Tibial nerve (tissue), 4 donors: ENCODE data around the gene TTLL4. TPM values are rescaled to one million over a fixed set of nuclear protein-coding genes. Genes with fewer than 3 reads are reported as not detected.
"Not testable (repeated sequence)": the region's sequence is repeated elsewhere in the genome, so short reads cannot be mapped to it uniquely, and the experiment has no call there.

Experiments
- DNase-seq, 2 donors: peaks; one replicate each; pipeline ENCODE4 v3.0.0-alpha.2; 2019; ENCODE audit warnings: low spot score in 2 of 2
- H3K27ac ChIP-seq, 4 donors: fragments of 200-600 bp; sonication (generic) in 3 of 4; one replicate each; pipeline ENCODE4 v1.5.1; 2017 to 2019; ENCODE audit warnings: mild to moderate bottlenecking in 1 of 4
- H3K27me3 ChIP-seq, 2 donors: fragments of 200-600 bp; sonication (generic) in 1 of 2; one replicate each; pipeline versions ENCODE4 v1.5.1 to v1.6.0; 2017 to 2019
- H3K36me3 ChIP-seq, 3 donors: fragments of 200-600 bp; sonication (generic); one replicate each; pipeline ENCODE4 v1.5.1; 2018 to 2019
- H3K4me1 ChIP-seq, 4 donors: fragments of 200-600 bp; sonication (generic) in 3 of 4; one replicate each; pipeline ENCODE4 v1.5.1; 2017 to 2019
- H3K4me3 ChIP-seq, 4 donors: fragments of 200-600 bp; sonication (generic) in 3 of 4; one replicate each; pipeline ENCODE4 v1.5.1; 2017 to 2019; ENCODE audit warnings: mild to moderate bottlenecking in 1 of 4, moderate library complexity in 1 of 4
- H3K9me3 ChIP-seq, 4 donors: fragments of 200-600 bp; sonication (generic) in 3 of 4; one replicate each; pipeline ENCODE4 v1.5.1; 2017 to 2019
- EP300 ChIP-seq, 2 donors: sonication (generic); formaldehyde crosslinking; IDR thresholded peaks; one replicate each; pipeline ENCODE4 v1.6.1; 2017; ENCODE audit warnings: antibody characterized with exemption in 2 of 2, mild to moderate bottlenecking in 1 of 2
- POLR2A ChIP-seq, 2 donors: fragments of 450-650 bp; IDR thresholded peaks; one replicate each; pipeline ENCODE4 v1.6.1; 2017; ENCODE audit warnings: antibody characterized with exemption in 2 of 2, mild to moderate bottlenecking in 2 of 2, moderate library complexity in 2 of 2
- WGBS, 2 donors: methylation state at CpG; one replicate each; pipeline ENCODE4 v1.1.5; 2018; 5-methylcytosine and 5-hydroxymethylcytosine counted together
- total RNA-seq, 4 donors: library from RNA; depleted of rRNA; stranded (reverse); fragments of >200 nt; gene quantifications; one replicate each; pipeline ENCODE4 v1.1.0, GENCODE V29; 2016
- TF ChIP-seq, protein P1 (sequence below), 5 experiments: fragments of 200-600 bp in 3 of 5; fragments of 450-650 bp in 2 of 5; sonication (generic) in 3 of 5; IDR thresholded peaks; one replicate each; pipeline ENCODE4 v1.5.1; 2016 to 2019; ENCODE audit warnings: antibody characterized with exemption in 5 of 5, mild to moderate bottlenecking in 3 of 5, moderate library complexity in 2 of 5

TTLL4 gene
- total RNA-seq, 4 donors from 2014 or later = 15.3 to 49.6 (median 38.4) TPM

DNA sequence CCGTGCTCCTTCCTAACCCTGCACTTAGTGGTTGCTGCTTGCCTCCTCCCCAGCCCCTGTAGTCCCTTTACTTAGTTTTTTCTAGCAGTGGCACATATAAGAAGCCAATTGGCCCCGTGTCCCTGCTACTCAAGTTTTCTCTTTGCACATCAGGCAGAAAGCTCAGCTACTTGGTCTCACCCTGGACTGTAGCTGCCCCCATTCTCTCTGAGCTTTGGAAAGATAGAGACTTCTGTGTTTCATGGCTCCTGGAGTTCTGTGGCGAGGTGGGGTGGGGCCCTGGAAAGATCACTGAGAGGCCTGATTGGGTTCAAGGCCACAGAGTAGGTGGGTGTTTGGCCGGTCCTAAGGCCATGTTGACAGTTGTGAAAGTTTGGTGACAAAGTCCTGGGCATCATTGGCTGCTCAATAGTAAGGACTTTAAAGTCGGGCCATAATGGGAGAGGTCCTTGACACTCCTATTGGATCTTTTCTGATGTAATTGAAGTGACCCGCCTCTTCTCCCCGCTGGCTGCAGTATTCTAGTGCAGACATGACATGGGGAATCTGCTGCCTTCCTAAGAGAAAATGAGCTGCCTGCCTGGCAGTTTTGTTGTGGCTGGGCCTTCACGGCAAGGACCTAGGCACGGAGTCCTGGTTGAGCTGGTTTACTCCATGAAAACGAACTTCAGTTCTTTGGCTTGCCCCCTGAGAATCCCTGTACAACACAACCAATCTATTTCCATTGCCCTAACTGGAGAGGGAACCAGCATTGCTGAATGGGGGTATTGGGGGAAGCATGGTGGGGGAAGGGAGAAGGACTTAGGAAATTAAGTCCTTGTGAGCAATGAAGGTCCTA lies 45.2 kb downstream of the TTLL4 start:
- Histone ChIP-seq H3K4me3 (no peak overlapping the region), H3K36me3 (peaks cover 0 to 60% (median 0%) of the 10 kb centered on the region in 3 donors), H3K4me1 (no peaks in the 10 kb centered on the region), H3K9me3 (no peaks in the 10 kb centered on the region), H3K27ac (no peak overlapping the region), H3K27me3 (no peaks in the 10 kb centered on the region)
- 88 to 93% methylated on average over 10 of the region's 10 CpGs for WGBS, 2 donors
- DNase-seq = no peak
- no peak for TF ChIP-seq EP300 (IDR thresholded peaks at IDR 0.05)
- TF ChIP-seq POLR2A (IDR thresholded peaks at IDR 0.05) = no peak
- TF ChIP-seq, protein P1, sequence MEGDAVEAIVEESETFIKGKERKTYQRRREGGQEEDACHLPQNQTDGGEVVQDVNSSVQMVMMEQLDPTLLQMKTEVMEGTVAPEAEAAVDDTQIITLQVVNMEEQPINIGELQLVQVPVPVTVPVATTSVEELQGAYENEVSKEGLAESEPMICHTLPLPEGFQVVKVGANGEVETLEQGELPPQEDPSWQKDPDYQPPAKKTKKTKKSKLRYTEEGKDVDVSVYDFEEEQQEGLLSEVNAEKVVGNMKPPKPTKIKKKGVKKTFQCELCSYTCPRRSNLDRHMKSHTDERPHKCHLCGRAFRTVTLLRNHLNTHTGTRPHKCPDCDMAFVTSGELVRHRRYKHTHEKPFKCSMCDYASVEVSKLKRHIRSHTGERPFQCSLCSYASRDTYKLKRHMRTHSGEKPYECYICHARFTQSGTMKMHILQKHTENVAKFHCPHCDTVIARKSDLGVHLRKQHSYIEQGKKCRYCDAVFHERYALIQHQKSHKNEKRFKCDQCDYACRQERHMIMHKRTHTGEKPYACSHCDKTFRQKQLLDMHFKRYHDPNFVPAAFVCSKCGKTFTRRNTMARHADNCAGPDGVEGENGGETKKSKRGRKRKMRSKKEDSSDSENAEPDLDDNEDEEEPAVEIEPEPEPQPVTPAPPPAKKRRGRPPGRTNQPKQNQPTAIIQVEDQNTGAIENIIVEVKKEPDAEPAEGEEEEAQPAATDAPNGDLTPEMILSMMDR (IDR thresholded peaks at IDR 0.05) = no peak

DNA sequence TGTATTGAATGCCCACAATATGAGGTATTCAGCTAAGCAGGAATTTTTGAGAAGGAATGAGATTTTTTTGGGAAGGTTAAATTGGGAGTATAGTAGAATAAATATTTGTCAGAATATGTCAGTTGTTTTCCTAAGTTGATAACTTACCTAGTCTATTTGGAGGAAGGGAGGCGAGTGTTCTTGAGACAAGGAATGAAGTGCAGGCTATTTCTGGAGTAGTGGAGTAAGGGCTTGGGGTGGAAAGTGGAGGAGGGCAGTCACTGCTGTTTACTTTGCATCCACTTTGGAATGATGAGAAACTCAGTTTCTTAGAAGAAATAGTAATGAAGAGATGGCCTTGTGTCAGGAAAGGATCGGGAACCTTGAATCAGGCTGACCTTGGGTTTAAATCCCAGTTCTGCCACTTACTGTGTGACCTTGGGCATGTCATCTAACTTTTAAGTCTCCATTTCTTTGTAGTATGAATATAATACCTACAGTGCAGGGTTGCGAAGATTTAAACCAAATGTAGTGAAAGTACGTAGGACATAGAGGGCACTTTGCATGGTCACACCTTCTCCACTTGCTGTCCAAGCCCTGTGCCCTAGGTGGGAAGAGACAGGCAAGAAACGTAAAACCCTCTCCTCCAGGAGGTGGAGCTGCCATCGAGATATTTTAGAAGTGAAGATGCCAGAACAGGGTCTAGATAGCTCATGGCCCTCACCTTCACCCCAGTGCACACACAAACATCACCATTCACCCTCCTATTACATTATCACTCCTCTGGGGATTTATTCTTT lies 46.2 kb downstream of the TTLL4 start:
- H3K36me3 ChIP-seq = peaks cover 0 to 50% (median 0%) of the 10 kb centered on the region in 3 donors
- no peak overlapping the region for H3K27ac ChIP-seq
- no peak for TF ChIP-seq EP300 (IDR thresholded peaks at IDR 0.05)
- TF ChIP-seq, protein P1 (IDR thresholded peaks at IDR 0.05) = no peak
- no peak for TF ChIP-seq POLR2A (IDR thresholded peaks at IDR 0.05)
- no peaks in the 10 kb centered on the region for H3K9me3 ChIP-seq
- H3K27me3 ChIP-seq = no peaks in the 10 kb centered on the region
- H3K4me3 ChIP-seq = no peak overlapping the region
- H3K4me1 ChIP-seq = no peaks in the 10 kb centered on the region
- 79 to 81% methylated on average over 6 of the region's 6 CpGs for WGBS, 2 donors
- no peak for DNase-seq

DNA sequence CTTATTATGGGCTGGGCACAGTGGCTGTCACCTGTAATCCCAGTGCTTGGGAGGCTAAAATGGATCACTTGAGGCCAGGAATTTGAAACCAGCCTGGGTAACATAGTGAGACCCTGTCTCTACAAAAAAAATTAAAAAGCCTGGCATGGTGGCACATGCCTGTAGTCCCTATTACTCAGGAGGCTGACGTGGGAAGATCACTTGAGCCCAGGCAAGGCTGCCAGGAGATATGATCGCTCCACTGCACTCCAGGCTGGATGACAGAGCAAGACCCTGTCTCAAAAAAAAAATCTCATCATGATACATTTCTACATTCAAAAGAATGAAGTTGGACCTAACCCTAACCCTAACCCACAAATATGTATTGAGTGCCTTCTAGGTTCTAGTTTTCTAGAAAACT lies 51.2 kb downstream of the TTLL4 start:
- DNase-seq = no peak
- Histone ChIP-seq H3K36me3 (peaks cover 0 to 5% (median 0%) of the 10 kb centered on the region in 3 donors), H3K4me1 (no peaks in the 10 kb centered on the region), H3K27ac (no peak overlapping the region), H3K9me3 (no peaks in the 10 kb centered on the region), H3K4me3 (no peak overlapping the region), H3K27me3 (no peaks in the 10 kb centered on the region)
- WGBS, 2 donors = 91% methylated on average over 2 of the region's 2 CpGs
- TF ChIP-seq, protein P1 (IDR thresholded peaks at IDR 0.05) = no peak

DNA sequence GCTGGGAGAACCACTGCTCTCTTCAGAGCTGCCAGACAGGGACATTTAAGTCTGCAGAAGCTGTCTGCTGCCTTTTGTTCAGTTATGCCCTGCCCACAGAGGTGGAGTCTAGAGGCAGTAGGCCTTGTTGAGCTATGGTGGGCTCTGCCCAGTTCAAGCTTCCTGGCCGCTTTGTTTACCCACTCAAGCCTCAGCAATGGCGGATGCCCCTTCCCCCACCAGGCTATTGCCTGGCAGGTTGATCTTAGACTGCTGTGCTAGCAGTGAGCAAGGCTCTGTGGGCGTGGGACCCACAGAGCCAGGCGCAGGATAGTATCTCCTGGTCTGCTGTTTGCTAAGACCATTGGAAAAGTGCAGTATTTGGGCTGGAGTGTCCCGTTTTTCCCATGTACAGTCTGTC lies 62.1 kb downstream of the TTLL4 start:
- not testable (repeated sequence) for H3K4me1 ChIP-seq, H3K27ac ChIP-seq, DNase-seq, H3K4me3 ChIP-seq, H3K36me3 ChIP-seq, H3K27me3 ChIP-seq, H3K9me3 ChIP-seq
- 88 to 98% methylated on average over 5 of the region's 5 CpGs for WGBS, 2 donors

DNA sequence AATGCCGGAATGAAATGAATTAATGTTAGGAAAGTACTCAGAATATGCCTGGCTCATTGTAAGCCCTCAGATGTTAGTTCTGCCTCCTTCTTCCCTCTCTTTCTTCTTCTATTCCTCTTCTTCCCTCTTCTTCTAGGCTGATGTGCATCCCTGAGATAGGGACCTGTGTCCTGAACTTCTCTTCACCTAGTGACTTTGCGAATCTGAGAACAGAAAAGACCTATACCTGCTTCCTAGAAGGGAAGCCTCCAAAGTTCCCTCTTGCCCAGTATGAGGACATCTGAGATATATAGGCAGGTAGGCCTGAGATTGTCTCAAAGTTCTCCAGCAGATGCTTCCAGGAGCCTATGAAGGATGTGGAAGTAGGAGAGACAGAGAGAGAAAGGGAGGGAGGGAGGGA lies 63.2 kb downstream of the TTLL4 start:
- TF ChIP-seq, protein P1 (IDR thresholded peaks at IDR 0.05) = no peak
- TF ChIP-seq EP300 (IDR thresholded peaks at IDR 0.05) = no peak
- TF ChIP-seq POLR2A (IDR thresholded peaks at IDR 0.05) = no peak
- 95 to 98% methylated on average over 2 of the region's 2 CpGs for WGBS, 2 donors
- no peaks in the 10 kb centered on the region for H3K36me3 ChIP-seq
- no peaks in the 10 kb centered on the region for H3K4me1 ChIP-seq
- H3K27me3 ChIP-seq = no peaks in the 10 kb centered on the region
- no peak overlapping the region for H3K27ac ChIP-seq
- no peak overlapping the region for H3K4me3 ChIP-seq
- DNase-seq = no peak
- H3K9me3 ChIP-seq = peaks cover 0 to 3% (median 0%) of the 10 kb centered on the region in 4 donors
